GM12878 (cell line): ENCODE results near the gene NUMB. TPM values are rescaled to one million over a fixed set of nuclear protein-coding genes. Genes with fewer than 3 reads are reported as not detected.
A peak's percentile ranks its signal among the peaks of the same experiment; 100 is the strongest.

Experiments
- ATAC-seq: fragments of 200-7000 bp; cut with Tn5 transposase; 3 replicates; pipeline ENCODE4 v1.9.1; 2020; ENCODE audit warnings: mild to moderate bottlenecking, moderate library complexity
- BruUV-seq: library from RNA; stranded (reverse); fragments of 400-500 nt; replicated peaks from 2 replicates; lab custom pipeline; 2021; lab: Mats Ljungman, UMichigan
- CTCF ChIA-PET: fragments of 300-600 bp; sonication (Branson Sonifier 250); formaldehyde crosslinking; extraction: SDS; loops from one replicate; lab custom pipeline; 2021; ENCODE audit warnings: inconsistent platforms; lab: Yijun Ruan, JAX
- POLR2A ChIA-PET: fragments of 350-600 bp; formaldehyde crosslinking; extraction: SDS; loops from one replicate; lab custom pipeline; 2021; ENCODE audit warnings: inconsistent platforms; lab: Charles Lee
- RAD21 ChIA-PET: fragments of 300-600 bp; sonication (Branson Sonifier 250); formaldehyde crosslinking; loops from one replicate; lab custom pipeline; 2023; ENCODE audit warnings: antibody characterized with exemption; ENCODE audit not compliant: unreplicated experiment; lab: Charles Lee
- SMC1A ChIA-PET: fragments of 300-600 bp; sonication (Branson Sonifier 250); formaldehyde crosslinking; loops from one replicate; lab custom pipeline; 2023; ENCODE audit not compliant: unreplicated experiment, uncharacterized antibody; lab: Charles Lee
- DNase-seq: peaks from one replicate; pipeline ENCODE4 v3.0.0-alpha.2; 2011; ENCODE audit warnings: low read depth, low spot score
- FAIRE-seq: peaks from 3 replicates; lab custom pipeline; 2011; peaks lifted over from hg19 to GRCh38; lab: Jason Lieb, UNC
- H2AFZ ChIP-seq: 2 replicates; pipeline ENCODE4 v1.6.0; 2011; ENCODE audit warnings: low read depth, low read length, control low read depth; ENCODE audit not compliant: control insufficient read depth
- H3K27ac ChIP-seq: 2 replicates; pipeline ENCODE4 v1.5.1; 2011; ENCODE audit warnings: control low read depth; ENCODE audit not compliant: control insufficient read depth, insufficient read depth
- H3K27me3 ChIP-seq, 2 experiments: replicated peaks in 1 of 2; 2 replicates each; pipeline versions ENCODE4 v1.6.0 to v1.6.1; 2011; ENCODE audit warnings: low read length in 1 of 2; ENCODE audit not compliant: control insufficient read depth in 2 of 2, insufficient read depth in 2 of 2
- H3K36me3 ChIP-seq, 2 experiments: 2 replicates each; pipeline ENCODE4 v1.5.1; 2011; ENCODE audit warnings: low read length in 1 of 2; ENCODE audit not compliant: control insufficient read depth in 2 of 2, insufficient read depth in 2 of 2
- H3K4me1 ChIP-seq: 2 replicates; pipeline ENCODE4 v1.6.1; 2011; ENCODE audit warnings: mild to moderate bottlenecking, low read length, moderate library complexity, mixed read lengths; ENCODE audit not compliant: control insufficient read depth, insufficient read depth
- H3K4me2 ChIP-seq: 2 replicates; pipeline ENCODE4 v1.6.0; 2011; ENCODE audit warnings: control low read depth; ENCODE audit not compliant: control insufficient read depth, insufficient read depth
- H3K4me3 ChIP-seq: fragments of 200-600 bp; sonication (generic); 2 replicates; pipeline ENCODE4 v1.5.1; 2016
- H3K79me2 ChIP-seq: 2 replicates; pipeline ENCODE4 v1.6.0; 2011; ENCODE audit warnings: low read length; ENCODE audit not compliant: control insufficient read depth, insufficient read depth
- H3K9ac ChIP-seq: 2 replicates; pipeline ENCODE4 v1.8.0; 2011; ENCODE audit warnings: low read length, control low read depth, mixed read lengths; ENCODE audit not compliant: control insufficient read depth, insufficient read depth
- H3K9me3 ChIP-seq: replicated peaks from 3 replicates; pipeline ENCODE4 v1.5.1; 2011; ENCODE audit warnings: mild to moderate bottlenecking, low read length; ENCODE audit not compliant: control insufficient read depth, insufficient read depth
- H4K20me1 ChIP-seq: 2 replicates; pipeline ENCODE4 v1.6.0; 2011; ENCODE audit not compliant: control insufficient read depth, insufficient read depth
- EZH2 ChIP-seq: IDR thresholded peaks from 2 replicates; pipeline ENCODE4 v1.6.1; 2012; ENCODE audit warnings: low read depth, mild to moderate bottlenecking, control low read depth, inconsistent platforms, low read length, borderline replicate concordance; ENCODE audit not compliant: control insufficient read depth
- HDAC2 ChIP-seq: fragments of 200-600 bp; sonication (generic); IDR thresholded peaks from 2 replicates; pipeline ENCODE4 v1.6.1; 2017
- HDAC6 ChIP-seq: fragments of 200-600 bp; sonication (generic); IDR thresholded peaks from one replicate; pipeline ENCODE4 v1.8.0; 2017; ENCODE audit warnings: antibody characterized with exemption; ENCODE audit not compliant: unreplicated experiment
- JUND ChIP-seq: IDR thresholded peaks from 2 replicates; pipeline ENCODE4 v1.6.1; 2012; ENCODE audit warnings: low read depth, mild to moderate bottlenecking, low read length, improper control_type of control experiment, moderate library complexity
- MEF2A ChIP-seq: IDR thresholded peaks from 2 replicates; pipeline ENCODE4 v1.6.1; 2011; ENCODE audit warnings: low read depth, mild to moderate bottlenecking, low read length, moderate library complexity; ENCODE audit not compliant: insufficient read depth
- MXI1 ChIP-seq: fragments of 150-350 bp; IDR thresholded peaks from 2 replicates; pipeline ENCODE4 v1.6.1; 2011; ENCODE audit warnings: low read depth, mild to moderate bottlenecking, inconsistent platforms, low read length, improper control_type of control experiment
- NFXL1 ChIP-seq: fragments of 450-650 bp; IDR thresholded peaks from 2 replicates; pipeline ENCODE4 v1.6.1; 2017; ENCODE audit warnings: antibody characterized with exemption, mild to moderate bottlenecking, borderline replicate concordance
- RAD51 ChIP-seq: fragments of 450-650 bp; IDR thresholded peaks from 2 replicates; pipeline ENCODE4 v1.6.1; 2016; ENCODE audit warnings: moderate library complexity, mild to moderate bottlenecking, inconsistent platforms
- TARDBP ChIP-seq: IDR thresholded peaks from 2 replicates; pipeline ENCODE4 v1.6.1; 2016; ENCODE audit warnings: borderline replicate concordance
- YBX1 ChIP-seq: fragments of 450-650 bp; IDR thresholded peaks from 2 replicates; pipeline ENCODE4 v1.6.1; 2016; ENCODE audit warnings: antibody characterized with exemption
- ZBTB40 ChIP-seq: fragments of 450-650 bp; IDR thresholded peaks from 2 replicates; pipeline ENCODE4 v1.6.1; 2016; ENCODE audit warnings: mild to moderate bottlenecking, moderate library complexity, borderline replicate concordance
- ZNF207 ChIP-seq: fragments of 450-650 bp; IDR thresholded peaks from 2 replicates; pipeline ENCODE4 v1.6.1; 2014; ENCODE audit warnings: antibody characterized with exemption, mild to moderate bottlenecking, borderline replicate concordance
- WGBS: methylation state at CpG from one replicate; pipeline ENCODE4 v1.1.6; 2016; ENCODE audit warnings: low lambda C conversion rate; ENCODE audit not compliant: insufficient replicate concordance, insufficient coverage; ENCODE audit errors: missing lambda C conversion rate; 5-methylcytosine and 5-hydroxymethylcytosine counted together
- in situ Hi-C: fragments of 300-500 bp; cut with MboI; formaldehyde crosslinking; loops from 9 replicates; pipeline ENCODE4 v1.14.3; 2018; ENCODE audit warnings: mixed read lengths
- intact Hi-C: fragments of 100-400 bp; cut with micrococcal nuclease; formaldehyde crosslinking; loops from one replicate; pipeline ENCODE4 v1.14.2; 2022; ENCODE audit not compliant: unreplicated experiment
- polyA plus RNA-seq, 11 experiments: library from polyadenylated mRNA; depleted of rRNA in 4 of 11; unstranded in 6 of 11; stranded (reverse) in 5 of 11; fragments of >200 nt; fragmentation: Nextera tagmentation in 4 of 11; fragmentation: Illumina TruSeq in 1 of 11; extraction: Ambion mirVana in 4 of 11; extraction: Trizol in 1 of 11; gene quantifications; 1 replicate in 1 of 11; 2 replicates in 10 of 11; pipeline versions ENCODE4 v1.2.1 to v1.2.3, GENCODE V29; 2011 to 2016; ENCODE audit warnings: inconsistent platforms in 2 of 11, missing spikeins in 2 of 11, low read depth in 1 of 11
- total RNA-seq, 4 experiments: library from RNA; depleted of rRNA in 3 of 4; stranded (reverse); fragments of >200 nt in 3 of 4; fragmentation: Illumina TruSeq in 1 of 4; extraction: Trizol in 1 of 4; gene quantifications; 2 replicates each; pipeline versions ENCODE4 v1.2.1 to v1.2.3, GENCODE V29; 2013 to 2021
- TF ChIP-seq, protein P1 (sequence below): IDR thresholded peaks from 2 replicates; pipeline ENCODE4 v1.6.1; 2012; ENCODE audit warnings: improper control_type of control experiment, low read depth, low read length; ENCODE audit not compliant: insufficient replicate concordance

NUMB gene
- total and polyA plus RNA-seq, 10 of the 15 experiments (the other 5 are each of a cell fraction or from before 2014, with no cell fraction given): 22.0 to 147 (median 48.9) TPM

- SMC1A ChIA-PET: interaction anchor here (0.7 to 1.4 kb wide), 13 partner anchors 16 to 230 kb away, joined by 3 to 12 read pairs (median 5); no protein-coding TSS in a partner anchor
- WGBS: 0% methylated on average over 6 of the region's 9 CpGs
- Histone ChIP-seq H3K4me3 (no peak overlapping the region), H3K27ac (peak overlapping the region; percentile 23), H3K9me3 (no peaks in the 10 kb centered on the region), H2AFZ (no peak overlapping the region; the same call in 1 of the 2 replicates), H3K36me3 (no peaks in the 10 kb centered on the region; a peak in 1 of 4 replicates), H4K20me1 (no peaks in the 10 kb centered on the region), H3K9ac (peak overlapping the region; percentile 27; the same call in 1 of the 2 replicates), H3K79me2 (peaks cover 4% of the 10 kb centered on the region; the same call in 1 of the 2 replicates), H3K4me2 (peak overlapping the region; percentile 94), H3K27me3 (no peaks in the 10 kb centered on the region), H3K4me1 (peaks cover 33% of the 10 kb centered on the region)
- in situ Hi-C loops: no loop called here
- no TSS peak for BruUV-seq
- ATAC-seq: peak; percentile 74
- RAD21 ChIA-PET: interaction anchor here (0.7 to 1.7 kb wide), 14 partner anchors 16 to 229 kb away, joined by 3 to 13 read pairs (median 4); no protein-coding TSS in a partner anchor
- peak; percentile 85 for DNase-seq
- FAIRE-seq: peak; percentile 96
- CTCF ChIA-PET: interaction anchor here (1.0 to 2.1 kb wide), 7 partner anchors 16 to 229 kb away, joined by 3 to 9 read pairs (median 5); no protein-coding TSS in a partner anchor
- POLR2A ChIA-PET: interaction anchor here (0.7 to 1.4 kb wide), 11 partner anchors 12 to 229 kb away, joined by 3 to 7 read pairs (median 4); partner anchors contain the start of gene NUMB
- intact Hi-C loops: loop anchor here (5.0 kb wide), 3 partner anchors 44 to 224 kb away; partner anchors contain the start of gene NUMB
- no peak for TF ChIP-seq ZBTB40
- TF ChIP-seq TARDBP: no peak; the same call in 1 of the 2 replicates
- TF ChIP-seq JUND: no peak
- TF ChIP-seq EZH2: no peak
- TF ChIP-seq, protein P1, sequence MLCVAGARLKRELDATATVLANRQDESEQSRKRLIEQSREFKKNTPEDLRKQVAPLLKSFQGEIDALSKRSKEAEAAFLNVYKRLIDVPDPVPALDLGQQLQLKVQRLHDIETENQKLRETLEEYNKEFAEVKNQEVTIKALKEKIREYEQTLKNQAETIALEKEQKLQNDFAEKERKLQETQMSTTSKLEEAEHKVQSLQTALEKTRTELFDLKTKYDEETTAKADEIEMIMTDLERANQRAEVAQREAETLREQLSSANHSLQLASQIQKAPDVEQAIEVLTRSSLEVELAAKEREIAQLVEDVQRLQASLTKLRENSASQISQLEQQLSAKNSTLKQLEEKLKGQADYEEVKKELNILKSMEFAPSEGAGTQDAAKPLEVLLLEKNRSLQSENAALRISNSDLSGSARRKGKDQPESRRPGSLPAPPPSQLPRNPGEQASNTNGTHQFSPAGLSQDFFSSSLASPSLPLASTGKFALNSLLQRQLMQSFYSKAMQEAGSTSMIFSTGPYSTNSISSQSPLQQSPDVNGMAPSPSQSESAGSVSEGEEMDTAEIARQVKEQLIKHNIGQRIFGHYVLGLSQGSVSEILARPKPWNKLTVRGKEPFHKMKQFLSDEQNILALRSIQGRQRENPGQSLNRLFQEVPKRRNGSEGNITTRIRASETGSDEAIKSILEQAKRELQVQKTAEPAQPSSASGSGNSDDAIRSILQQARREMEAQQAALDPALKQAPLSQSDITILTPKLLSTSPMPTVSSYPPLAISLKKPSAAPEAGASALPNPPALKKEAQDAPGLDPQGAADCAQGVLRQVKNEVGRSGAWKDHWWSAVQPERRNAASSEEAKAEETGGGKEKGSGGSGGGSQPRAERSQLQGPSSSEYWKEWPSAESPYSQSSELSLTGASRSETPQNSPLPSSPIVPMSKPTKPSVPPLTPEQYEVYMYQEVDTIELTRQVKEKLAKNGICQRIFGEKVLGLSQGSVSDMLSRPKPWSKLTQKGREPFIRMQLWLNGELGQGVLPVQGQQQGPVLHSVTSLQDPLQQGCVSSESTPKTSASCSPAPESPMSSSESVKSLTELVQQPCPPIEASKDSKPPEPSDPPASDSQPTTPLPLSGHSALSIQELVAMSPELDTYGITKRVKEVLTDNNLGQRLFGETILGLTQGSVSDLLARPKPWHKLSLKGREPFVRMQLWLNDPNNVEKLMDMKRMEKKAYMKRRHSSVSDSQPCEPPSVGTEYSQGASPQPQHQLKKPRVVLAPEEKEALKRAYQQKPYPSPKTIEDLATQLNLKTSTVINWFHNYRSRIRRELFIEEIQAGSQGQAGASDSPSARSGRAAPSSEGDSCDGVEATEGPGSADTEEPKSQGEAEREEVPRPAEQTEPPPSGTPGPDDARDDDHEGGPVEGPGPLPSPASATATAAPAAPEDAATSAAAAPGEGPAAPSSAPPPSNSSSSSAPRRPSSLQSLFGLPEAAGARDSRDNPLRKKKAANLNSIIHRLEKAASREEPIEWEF: no peak
- peak; percentile 66 for TF ChIP-seq RAD51
- TF ChIP-seq HDAC6: no peak
- TF ChIP-seq MXI1: no peak
- TF ChIP-seq YBX1: no peak
- no peak for TF ChIP-seq HDAC2
- TF ChIP-seq ZNF207: no peak
- peak; percentile 55; the same call in 1 of the 2 replicates for TF ChIP-seq MEF2A
- TF ChIP-seq NFXL1: no peak
These were observed 210.1 kb downstream of the NUMB start for GRCh38 chr14:73248108-73248868.
